A549 (cell line): Measurements from ENCODE around the gene BICRA. TPM values are rescaled to one million over a fixed set of nuclear protein-coding genes. Genes with fewer than 3 reads are reported as not detected.

Experiments used
- ATAC-seq, 2 experiments: fragments of 200-7000 bp in 1 of 2; fragments of >200 bp in 1 of 2; cut with Nextera tagmentation in 1 of 2; cut with Tn5 transposase in 1 of 2; 3 replicates each; pipeline versions ENCODE4 v1.8.0 to v1.9.1; 2018 to 2020; ENCODE audit warnings: mild to moderate bottlenecking in 1 of 2, moderate library complexity in 1 of 2
- CTCF ChIA-PET: fragments of 300-600 bp; sonication (Branson Sonifier 250); formaldehyde crosslinking; extraction: SDS; loops from one replicate; lab custom pipeline; 2021; ENCODE audit warnings: antibody characterized with exemption, inconsistent platforms; lab: Yijun Ruan, JAX
- POLR2A ChIA-PET: fragments of 350-600 bp; formaldehyde crosslinking; extraction: SDS; loops from one replicate; lab custom pipeline; 2021; ENCODE audit warnings: antibody characterized with exemption, inconsistent platforms; lab: Yijun Ruan, JAX
- DNase-seq, 2 experiments: peaks; one replicate each; pipeline versions ENCODE4 v3.0.0 to v3.0.0-alpha.2; 2011 to 2016; ENCODE audit warnings: low read depth in 1 of 2, low spot score in 1 of 2
- FAIRE-seq: peaks from 2 replicates; lab custom pipeline; 2011; peaks lifted over from hg19 to GRCh38; lab: Jason Lieb, UNC
- H3K27ac ChIP-seq, 2 experiments: fragments of >200 bp; sonication (Bioruptor Twin); formaldehyde crosslinking; 3 replicates each; pipeline ENCODE4 v1.5.1; 2016 to 2017
- H3K4me1 ChIP-seq: fragments of >200 bp; sonication (Bioruptor Twin); formaldehyde crosslinking; 3 replicates; pipeline ENCODE4 v1.6.1; 2016
- H3K4me2 ChIP-seq: fragments of >200 bp; sonication (Bioruptor Twin); formaldehyde crosslinking; 3 replicates; pipeline ENCODE4 v1.6.1; 2016
- H3K4me3 ChIP-seq: fragments of >200 bp; sonication (Bioruptor Twin); formaldehyde crosslinking; 3 replicates; pipeline ENCODE4 v1.5.1; 2016
- H3K9me3 ChIP-seq: fragments of >200 bp; sonication (Bioruptor Twin); formaldehyde crosslinking; 3 replicates; pipeline ENCODE4 v1.6.1; 2016
- CEBPB ChIP-seq, 2 experiments: fragments of >200 bp in 1 of 2; sonication (Bioruptor Twin) in 1 of 2; formaldehyde crosslinking in 1 of 2; IDR thresholded peaks; 2 replicates each; pipeline ENCODE4 v1.6.1; 2012 to 2016
- EHF ChIP-seq: fragments of 250-450 bp; sonication (Bioruptor Pico); IDR thresholded peaks from 2 replicates; pipeline ENCODE4 v1.5.0; 2020; ENCODE audit warnings: mild to moderate bottlenecking
- EHMT2 ChIP-seq: fragments of 200-600 bp; sonication (generic); IDR thresholded peaks from 2 replicates; pipeline ENCODE4 v1.6.1; 2016; ENCODE audit warnings: antibody characterized with exemption, low read depth, mild to moderate bottlenecking, moderate library complexity
- EP300 ChIP-seq, 2 experiments: fragments of >200 bp; sonication (Bioruptor Twin); formaldehyde crosslinking; IDR thresholded peaks; 2 replicates in 1 of 2; 3 replicates in 1 of 2; pipeline ENCODE4 v1.6.1; 2016 to 2017
- ESRRA ChIP-seq: fragments of 150-350 bp; IDR thresholded peaks from 2 replicates; pipeline ENCODE4 v1.6.1; 2014; ENCODE audit warnings: mild to moderate bottlenecking, low read length, borderline replicate concordance
- FOSL2 ChIP-seq, 2 experiments: fragments of 450-650 bp in 1 of 2; fragments of >200 bp in 1 of 2; sonication (Bioruptor Twin) in 1 of 2; formaldehyde crosslinking; IDR thresholded peaks; 2 replicates each; pipeline versions ENCODE4 v1.5.0 to v1.6.1; 2016 to 2020; ENCODE audit warnings: mild to moderate bottlenecking in 1 of 2, moderate library complexity in 1 of 2
- HDAC2 ChIP-seq: fragments of 200-600 bp; sonication (generic); IDR thresholded peaks from 2 replicates; pipeline ENCODE4 v1.6.1; 2016
- HOXB13 ChIP-seq: fragments of 250-450 bp; sonication (Bioruptor Pico); IDR thresholded peaks from 2 replicates; pipeline ENCODE4 v1.5.0; 2020; ENCODE audit warnings: low read depth, mild to moderate bottlenecking, moderate library complexity
- JUN ChIP-seq, 2 experiments: fragments of >200 bp; sonication (Bioruptor Twin); formaldehyde crosslinking; IDR thresholded peaks; 2 replicates in 1 of 2; 3 replicates in 1 of 2; pipeline ENCODE4 v1.6.1; 2016 to 2017
- MYC ChIP-seq: IDR thresholded peaks from 2 replicates; pipeline ENCODE4 v1.6.1; 2012; ENCODE audit warnings: mild to moderate bottlenecking, inconsistent platforms, low read length, improper control_type of control experiment, borderline replicate concordance
- NFE2L2 ChIP-seq: fragments of 150-350 bp; conservative IDR thresholded peaks from 2 replicates; pipeline ENCODE4 v1.6.1; 2014; ENCODE audit warnings: low read length
- PHF8 ChIP-seq: fragments of 200-600 bp; sonication (generic); IDR thresholded peaks from 2 replicates; pipeline ENCODE4 v1.6.1; 2016; ENCODE audit warnings: low read depth, mild to moderate bottlenecking, antibody characterized with exemption, moderate library complexity, borderline replicate concordance
- POLR2A ChIP-seq: IDR thresholded peaks from 2 replicates; pipeline ENCODE4 v1.6.1; 2012; ENCODE audit warnings: mild to moderate bottlenecking, low read length
- POLR2AphosphoS2 ChIP-seq: conservative IDR thresholded peaks from 2 replicates; pipeline ENCODE4 v1.6.1; 2012; ENCODE audit warnings: low read length, improper control_type of control experiment, inconsistent platforms
- RARB ChIP-seq: fragments of 250-450 bp; sonication (Bioruptor Pico); IDR thresholded peaks from 2 replicates; pipeline ENCODE4 v1.8.0; 2021; ENCODE audit warnings: mild to moderate bottlenecking, moderate library complexity
- RCOR1 ChIP-seq: fragments of 150-350 bp; IDR thresholded peaks from 2 replicates; pipeline ENCODE4 v1.6.1; 2014; ENCODE audit warnings: antibody characterized with exemption, low read length, low read depth
- SREBF2 ChIP-seq: fragments of 450-650 bp; IDR thresholded peaks from 2 replicates; pipeline ENCODE4 v1.6.1; 2014; ENCODE audit warnings: mild to moderate bottlenecking, moderate library complexity
- ZC3H11A ChIP-seq: fragments of 450-650 bp; IDR thresholded peaks from 2 replicates; pipeline ENCODE4 v1.6.1; 2014; ENCODE audit warnings: antibody characterized with exemption, mild to moderate bottlenecking
- ZFP36 ChIP-seq: fragments of 450-650 bp; IDR thresholded peaks from 2 replicates; pipeline ENCODE4 v1.6.1; 2014; ENCODE audit warnings: borderline replicate concordance; ENCODE audit not compliant: partially characterized antibody
- ZSCAN20 ChIP-seq: fragments of 250-450 bp; sonication (Bioruptor Pico); IDR thresholded peaks from 2 replicates; pipeline ENCODE4 v1.8.0; 2022; ENCODE audit warnings: mild to moderate bottlenecking, moderate library complexity
- WGBS: methylation state at CpG from one replicate; pipeline ENCODE4 v1.1.6; 2017; ENCODE audit errors: missing lambda C conversion rate; 5-methylcytosine and 5-hydroxymethylcytosine counted together
- polyA plus RNA-seq, 4 experiments: library from polyadenylated mRNA; depleted of rRNA in 3 of 4; stranded (reverse); fragments of >200 nt; fragmentation: RNase III in 1 of 4; extraction: RNeasy Plus Mini Kit Qiagen cat#74134 plus additional on column Dnase treatment in 1 of 4; gene quantifications; 2 replicates in 3 of 4; 3 replicates in 1 of 4; pipeline ENCODE4 v1.2.3, GENCODE V29; 2011 to 2017
- TF ChIP-seq, protein P1 (sequence below): fragments of 250-450 bp; sonication (Bioruptor Pico); IDR thresholded peaks from 2 replicates; pipeline ENCODE4 v1.5.0; 2020; ENCODE audit warnings: low read depth, mild to moderate bottlenecking, moderate library complexity
- TF ChIP-seq, protein P2 (sequence below): fragments of >200 bp; sonication (Bioruptor Twin); formaldehyde crosslinking; IDR thresholded peaks from 3 replicates; pipeline ENCODE4 v1.6.1; 2016
- TF ChIP-seq, protein P3 (sequence below): fragments of 200-600 bp; sonication (generic); IDR thresholded peaks from 2 replicates; pipeline ENCODE4 v1.6.1; 2016; ENCODE audit warnings: antibody characterized with exemption, mild to moderate bottlenecking, moderate library complexity
- TF ChIP-seq, protein P4 (sequence below): fragments of 450-650 bp; IDR thresholded peaks from 2 replicates; pipeline ENCODE4 v1.6.1; 2014; ENCODE audit warnings: antibody characterized with exemption

Gene BICRA
- polyA plus RNA-seq, 2 of the 4 experiments (the other 2 are of a cell fraction): 0.83 to 12.4 TPM

DNA sequence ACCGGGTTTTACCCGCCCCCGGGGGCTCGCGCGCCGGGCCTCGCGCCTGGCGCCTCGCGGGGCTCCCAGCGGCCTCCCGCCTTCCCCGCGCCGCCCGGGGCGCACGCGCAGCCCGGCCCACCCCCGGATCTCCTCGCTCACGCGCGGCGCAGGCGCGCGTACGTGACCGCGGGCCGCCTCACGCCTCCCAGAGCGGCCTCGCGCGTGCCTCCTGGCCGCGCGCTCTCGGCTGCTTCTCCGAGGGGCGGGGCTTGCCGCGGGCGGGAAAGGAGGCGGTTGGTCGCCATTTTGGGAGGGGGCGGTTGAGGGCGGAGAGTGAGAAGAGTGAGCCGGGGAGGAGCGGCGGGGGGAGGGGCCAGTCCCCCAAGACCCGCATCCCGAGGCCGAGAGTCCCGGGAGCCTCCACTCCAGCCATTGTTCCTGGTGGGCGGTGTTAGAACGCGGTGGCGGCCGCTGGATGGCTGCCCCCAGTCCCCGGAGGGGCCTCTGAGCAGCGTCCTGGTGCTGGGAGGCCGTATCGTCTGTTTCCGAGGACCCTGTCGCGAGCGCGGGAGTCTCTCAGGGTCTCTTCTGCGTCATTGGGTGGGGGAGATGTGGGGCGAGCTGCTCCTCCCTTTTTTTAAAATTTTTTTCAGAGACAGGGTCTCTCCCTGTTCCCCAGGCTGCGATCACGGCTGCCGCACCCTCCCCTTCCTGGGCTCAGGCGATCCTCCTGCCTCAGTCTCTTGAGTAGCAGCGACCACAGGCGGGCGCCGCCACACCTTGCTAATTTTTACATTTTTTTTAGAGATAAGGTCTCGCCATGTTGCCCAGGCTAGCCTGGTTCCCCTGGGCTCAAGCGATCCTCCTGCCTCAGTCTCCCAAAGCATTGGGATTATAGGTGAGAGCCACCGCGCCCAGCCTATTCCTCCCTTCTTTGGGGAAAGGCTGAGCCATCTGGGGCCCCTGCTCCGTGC lies 35.6 kb upstream of the BICRA start, which contains the start of gene ZNF541:
Gene ZNF541, minus strand, starts transcription at position 78 of the 956 bp plus-strand sequence. CDS start 17,292 bp downstream, outside the sequence.
- CTCF ChIA-PET: interaction anchor here (1.3 to 1.5 kb wide), 2 partner anchors 17 to 58 kb away, joined by 3 to 7 read pairs; partner anchors contain the start of gene NAPA
- FAIRE-seq: no peak
- Histone ChIP-seq H3K4me3 (no peak within 1 kb of the TSS), H3K27ac (no peak within 1 kb of the TSS), H3K9me3 (no peaks in the 10 kb centered on the region)
- DNase-seq: no peak
- 89% methylated on average over 82 of the region's 89 CpGs for WGBS
- TF ChIP-seq, protein P1, sequence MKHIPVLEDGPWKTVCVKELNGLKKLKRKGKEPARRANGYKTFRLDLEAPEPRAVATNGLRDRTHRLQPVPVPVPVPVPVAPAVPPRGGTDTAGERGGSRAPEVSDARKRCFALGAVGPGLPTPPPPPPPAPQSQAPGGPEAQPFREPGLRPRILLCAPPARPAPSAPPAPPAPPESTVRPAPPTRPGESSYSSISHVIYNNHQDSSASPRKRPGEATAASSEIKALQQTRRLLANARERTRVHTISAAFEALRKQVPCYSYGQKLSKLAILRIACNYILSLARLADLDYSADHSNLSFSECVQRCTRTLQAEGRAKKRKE (CRISPR knock-in tag): no peak
- TF ChIP-seq EHF (CRISPR knock-in tag): no peak
- TF ChIP-seq PHF8: no peak
- no peak for TF ChIP-seq HDAC2
- TF ChIP-seq MYC: no peak
- no peak for TF ChIP-seq EP300 (IDR thresholded peaks at IDR 0.05)
- no peak for TF ChIP-seq RCOR1
- no peak for TF ChIP-seq RARB
- no peak for TF ChIP-seq JUN (IDR thresholded peaks at IDR 0.05)
- TF ChIP-seq, protein P2, sequence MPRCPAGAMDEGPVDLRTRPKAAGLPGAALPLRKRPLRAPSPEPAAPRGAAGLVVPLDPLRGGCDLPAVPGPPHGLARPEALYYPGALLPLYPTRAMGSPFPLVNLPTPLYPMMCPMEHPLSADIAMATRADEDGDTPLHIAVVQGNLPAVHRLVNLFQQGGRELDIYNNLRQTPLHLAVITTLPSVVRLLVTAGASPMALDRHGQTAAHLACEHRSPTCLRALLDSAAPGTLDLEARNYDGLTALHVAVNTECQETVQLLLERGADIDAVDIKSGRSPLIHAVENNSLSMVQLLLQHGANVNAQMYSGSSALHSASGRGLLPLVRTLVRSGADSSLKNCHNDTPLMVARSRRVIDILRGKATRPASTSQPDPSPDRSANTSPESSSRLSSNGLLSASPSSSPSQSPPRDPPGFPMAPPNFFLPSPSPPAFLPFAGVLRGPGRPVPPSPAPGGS: no peak
- no peak for TF ChIP-seq ZC3H11A
- TF ChIP-seq NFE2L2: no peak
- no peak for TF ChIP-seq SREBF2
- no peak for TF ChIP-seq ZFP36
- TF ChIP-seq, protein P3, sequence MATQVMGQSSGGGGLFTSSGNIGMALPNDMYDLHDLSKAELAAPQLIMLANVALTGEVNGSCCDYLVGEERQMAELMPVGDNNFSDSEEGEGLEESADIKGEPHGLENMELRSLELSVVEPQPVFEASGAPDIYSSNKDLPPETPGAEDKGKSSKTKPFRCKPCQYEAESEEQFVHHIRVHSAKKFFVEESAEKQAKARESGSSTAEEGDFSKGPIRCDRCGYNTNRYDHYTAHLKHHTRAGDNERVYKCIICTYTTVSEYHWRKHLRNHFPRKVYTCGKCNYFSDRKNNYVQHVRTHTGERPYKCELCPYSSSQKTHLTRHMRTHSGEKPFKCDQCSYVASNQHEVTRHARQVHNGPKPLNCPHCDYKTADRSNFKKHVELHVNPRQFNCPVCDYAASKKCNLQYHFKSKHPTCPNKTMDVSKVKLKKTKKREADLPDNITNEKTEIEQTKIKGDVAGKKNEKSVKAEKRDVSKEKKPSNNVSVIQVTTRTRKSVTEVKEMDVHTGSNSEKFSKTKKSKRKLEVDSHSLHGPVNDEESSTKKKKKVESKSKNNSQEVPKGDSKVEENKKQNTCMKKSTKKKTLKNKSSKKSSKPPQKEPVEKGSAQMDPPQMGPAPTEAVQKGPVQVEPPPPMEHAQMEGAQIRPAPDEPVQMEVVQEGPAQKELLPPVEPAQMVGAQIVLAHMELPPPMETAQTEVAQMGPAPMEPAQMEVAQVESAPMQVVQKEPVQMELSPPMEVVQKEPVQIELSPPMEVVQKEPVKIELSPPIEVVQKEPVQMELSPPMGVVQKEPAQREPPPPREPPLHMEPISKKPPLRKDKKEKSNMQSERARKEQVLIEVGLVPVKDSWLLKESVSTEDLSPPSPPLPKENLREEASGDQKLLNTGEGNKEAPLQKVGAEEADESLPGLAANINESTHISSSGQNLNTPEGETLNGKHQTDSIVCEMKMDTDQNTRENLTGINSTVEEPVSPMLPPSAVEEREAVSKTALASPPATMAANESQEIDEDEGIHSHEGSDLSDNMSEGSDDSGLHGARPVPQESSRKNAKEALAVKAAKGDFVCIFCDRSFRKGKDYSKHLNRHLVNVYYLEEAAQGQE: no peak
- TF ChIP-seq ZSCAN20 (CRISPR knock-in tag): no peak
- no peak for TF ChIP-seq EHMT2
- TF ChIP-seq POLR2AphosphoS2: no peak
- TF ChIP-seq FOSL2 (IDR thresholded peaks at IDR 0.05): no peak
- no peak for TF ChIP-seq FOSL2 (CRISPR knock-in tag; IDR thresholded peaks at IDR 0.05)
- TF ChIP-seq POLR2A: no peak
- TF ChIP-seq, all 56 proteins: peak for 0
- no peak for ATAC-seq
- POLR2A ChIA-PET: no interaction called here
- no peak within 1 kb of the TSS for H3K4me2 ChIP-seq
- H3K4me1 ChIP-seq: no peaks in the 10 kb centered on the region

DNA sequence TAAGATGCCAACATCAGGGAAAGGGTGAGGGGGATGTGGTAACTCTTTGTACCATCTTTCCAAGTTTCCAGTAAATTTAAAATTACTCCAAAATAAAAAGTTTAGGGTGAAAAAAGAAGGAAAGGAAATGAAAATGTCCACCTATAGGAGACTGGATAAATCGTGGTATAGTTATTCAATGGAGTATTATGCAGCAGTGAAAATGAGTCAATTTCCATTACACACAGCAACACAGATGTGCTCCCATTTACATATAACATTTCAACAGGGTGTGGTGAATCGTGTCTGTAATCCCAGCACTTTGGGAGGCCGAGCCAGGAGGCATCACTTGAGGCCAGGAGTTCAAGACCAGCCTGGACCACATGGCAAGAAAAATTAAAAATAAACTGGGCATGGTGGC lies 28.5 kb upstream of the BICRA start:
- 31% methylated on average over 3 of the region's 3 CpGs for WGBS
- ChIA-PET CTCF (interaction anchor here (1.2 kb wide), 1 partner anchor 65 kb away, joined by 3 read pairs; the partner anchor contains the start of gene NAPA), POLR2A (no interaction called here)
- H3K9me3 ChIP-seq: no peaks in the 10 kb centered on the region
- H3K4me2 ChIP-seq: no peak overlapping the region
- no peak for TF ChIP-seq HOXB13
- no peak for TF ChIP-seq ESRRA
- TF ChIP-seq, protein P4, sequence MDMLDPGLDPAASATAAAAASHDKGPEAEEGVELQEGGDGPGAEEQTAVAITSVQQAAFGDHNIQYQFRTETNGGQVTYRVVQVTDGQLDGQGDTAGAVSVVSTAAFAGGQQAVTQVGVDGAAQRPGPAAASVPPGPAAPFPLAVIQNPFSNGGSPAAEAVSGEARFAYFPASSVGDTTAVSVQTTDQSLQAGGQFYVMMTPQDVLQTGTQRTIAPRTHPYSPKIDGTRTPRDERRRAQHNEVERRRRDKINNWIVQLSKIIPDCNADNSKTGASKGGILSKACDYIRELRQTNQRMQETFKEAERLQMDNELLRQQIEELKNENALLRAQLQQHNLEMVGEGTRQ: no peak
- TF ChIP-seq MYC: no peak
- no peak for TF ChIP-seq CEBPB (IDR thresholded peaks at IDR 0.05)
- TF ChIP-seq FOSL2 (IDR thresholded peaks at IDR 0.05): no peak
- TF ChIP-seq FOSL2 (CRISPR knock-in tag; IDR thresholded peaks at IDR 0.05): no peak
- no peak for TF ChIP-seq JUN (IDR thresholded peaks at IDR 0.05)
- TF ChIP-seq, protein P2: no peak
- no peak for ATAC-seq
- H3K4me1 ChIP-seq: no peaks in the 10 kb centered on the region
- no peak overlapping the region for H3K27ac ChIP-seq
- H3K4me3 ChIP-seq: no peak overlapping the region
- FAIRE-seq: no peak
- DNase-seq: no peak
